NCI-H748 treated with DMSO at 0.1 percent for 48 hours (cell line): ENCODE data around the gene FBN2.
"Not testable (repeated sequence)": the region's sequence is repeated elsewhere in the genome, so short reads cannot be mapped to it uniquely, and the experiment has no call there.

ENCODE experiments used
- DNase-seq: peaks from one replicate; lab custom pipeline; 2025; lab: John Stamatoyannopoulos, UW

Gene FBN2

DNA sequence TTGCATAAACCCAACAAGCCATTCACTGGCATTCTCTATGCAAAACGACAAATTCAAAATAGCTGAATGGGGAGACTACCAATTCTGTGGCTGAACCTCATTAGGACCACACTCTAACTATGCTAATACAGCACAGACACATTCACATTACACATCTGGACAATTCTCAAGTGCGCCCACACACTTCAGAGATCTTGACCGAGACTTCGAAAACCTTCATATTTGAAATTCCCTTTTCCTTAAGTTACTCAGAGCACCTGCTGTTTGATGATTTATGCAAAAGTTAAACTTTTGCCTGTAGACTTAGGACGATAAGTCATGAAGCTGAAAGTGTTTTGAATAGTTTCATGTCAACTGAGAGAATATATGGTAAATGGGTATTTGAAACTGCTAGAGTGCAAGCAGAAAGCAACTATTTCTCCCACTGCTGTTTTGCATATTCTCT is 111.9 kb downstream of the FBN2 start:
- DNase-seq: no peak

GRCh38 chr5:128424646-128425045 is 113.4 kb downstream of the FBN2 start:
- no peak for DNase-seq

- DNase-seq: no peak
Measured at GRCh38 chr5:128422612-128423011, 115.4 kb downstream of the FBN2 start.

- DNase-seq: no peak
Measured at GRCh38 chr5:128414469-128414868, 123.6 kb downstream of the FBN2 start.

DNA sequence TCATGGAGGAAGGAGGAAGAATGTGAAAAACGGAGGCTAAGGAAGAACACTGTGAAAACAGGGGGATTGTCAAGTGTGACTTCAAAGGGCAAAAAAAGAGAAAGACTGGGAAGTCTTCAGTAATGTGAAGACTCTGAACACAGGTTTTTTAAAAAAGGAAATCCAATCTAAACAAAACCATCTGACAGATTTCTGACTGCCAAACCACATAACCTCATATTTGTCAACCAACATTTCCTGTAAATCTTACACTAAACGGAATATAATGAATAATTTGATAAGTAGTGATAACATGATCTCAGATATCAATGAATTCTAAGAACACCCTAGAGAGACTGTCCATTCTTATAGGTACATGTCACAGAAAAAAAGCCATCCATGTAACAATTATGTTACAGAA is 124.7 kb downstream of the FBN2 start:
- DNase-seq: no peak

DNA sequence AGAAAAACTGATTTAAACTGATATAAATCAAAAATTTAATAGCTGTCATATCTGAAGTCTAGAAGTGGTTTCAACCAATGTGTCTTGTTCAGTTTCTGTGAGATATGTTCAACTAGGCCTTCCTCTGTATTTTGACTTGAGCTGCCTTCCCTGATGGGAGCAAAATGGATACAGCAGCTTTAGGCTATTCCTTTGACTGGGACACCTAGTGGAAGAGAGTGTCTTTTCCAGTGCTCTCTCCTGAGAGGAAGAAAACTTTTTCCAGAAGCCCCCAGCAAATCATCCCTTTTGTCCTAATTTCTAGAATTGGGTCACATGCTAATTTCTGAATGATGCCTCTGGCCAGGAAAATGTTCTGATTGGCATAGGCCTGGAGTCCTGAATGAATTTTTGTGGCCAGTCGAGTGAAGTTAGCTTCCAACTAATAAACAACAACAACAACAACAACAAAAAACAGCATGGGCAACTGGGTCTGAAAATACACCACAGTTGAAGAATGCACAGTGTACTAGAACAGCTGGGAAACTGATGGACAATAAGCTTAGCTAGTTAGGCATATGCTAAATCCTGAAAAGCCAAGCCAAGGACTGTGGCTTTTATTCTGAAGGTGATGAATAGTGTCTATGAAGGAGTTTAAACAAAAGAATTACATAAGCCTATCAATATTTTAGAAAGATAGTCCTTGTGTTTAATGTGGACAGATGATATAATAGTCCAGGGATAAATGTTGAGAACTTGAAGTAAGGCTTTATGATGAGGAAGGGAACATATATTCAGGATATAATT is 125.7 kb downstream of the FBN2 start:
- DNase-seq: no peak

GRCh38 chr5:128409166-128409800 is 128.8 kb downstream of the FBN2 start:
- DNase-seq: no peak

DNA sequence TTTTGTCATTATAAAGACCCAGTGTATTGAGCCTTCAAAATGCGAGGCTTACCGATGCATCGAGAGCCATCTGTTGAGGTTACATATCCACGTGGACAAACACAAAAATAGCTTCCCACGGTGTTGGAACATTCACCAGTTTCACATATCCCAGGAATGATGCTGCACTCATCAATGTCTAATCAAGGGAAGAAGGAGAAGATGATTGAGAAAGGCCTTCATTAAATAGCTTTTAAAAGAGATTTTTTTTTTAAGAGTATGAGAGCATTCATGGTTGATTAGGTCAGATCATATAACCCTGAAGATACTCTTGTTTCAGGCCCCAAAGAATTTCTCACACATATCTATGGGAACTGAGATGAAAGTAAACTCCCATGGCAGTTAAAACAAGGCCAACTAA is 129.4 kb downstream of the FBN2 start:
- DNase-seq: no peak

DNA sequence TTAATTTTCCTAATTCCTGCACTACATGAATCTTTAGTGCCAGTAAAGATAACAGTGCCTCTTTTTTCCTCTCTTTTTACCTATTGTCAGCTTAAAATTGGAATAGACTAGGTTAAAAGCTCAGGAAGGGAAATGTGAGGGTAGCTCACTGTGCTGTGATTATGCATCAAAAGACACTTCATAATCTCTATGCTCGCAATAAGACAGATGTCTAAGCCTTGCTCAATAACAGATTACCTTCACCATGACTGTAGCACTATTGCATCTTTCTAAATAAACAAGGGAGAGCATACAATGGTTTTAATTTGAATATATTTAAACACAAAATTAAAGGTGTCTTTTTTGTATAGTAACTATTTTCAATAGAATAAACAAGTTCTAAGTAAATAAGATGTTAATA is 130.1 kb downstream of the FBN2 start:
- no peak for DNase-seq

GRCh38 chr5:128406803-128407202 is 131.2 kb downstream of the FBN2 start:
- DNase-seq: no peak

GRCh38 chr5:128405159-128405558 is 132.9 kb downstream of the FBN2 start:
- no peak for DNase-seq

DNA sequence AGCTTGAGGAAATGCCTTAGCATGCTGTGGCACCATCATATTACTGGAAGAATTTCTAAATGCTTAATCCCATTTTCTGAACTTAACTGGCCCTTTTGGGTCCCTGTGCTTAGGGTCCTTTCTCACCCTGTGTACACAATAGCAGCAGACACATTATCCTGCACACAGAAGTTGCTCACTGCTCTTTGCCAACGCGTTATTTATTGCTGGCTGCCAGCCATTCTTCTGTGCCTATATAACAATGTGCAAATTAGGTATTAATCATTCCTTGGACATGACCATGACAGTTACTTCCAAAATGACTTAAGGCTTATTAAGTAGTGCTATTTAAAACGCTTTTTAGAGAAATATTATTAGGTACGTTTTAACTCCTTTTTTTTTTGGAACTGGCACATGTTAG is 134.7 kb downstream of the FBN2 start:
- no peak for DNase-seq

DNA sequence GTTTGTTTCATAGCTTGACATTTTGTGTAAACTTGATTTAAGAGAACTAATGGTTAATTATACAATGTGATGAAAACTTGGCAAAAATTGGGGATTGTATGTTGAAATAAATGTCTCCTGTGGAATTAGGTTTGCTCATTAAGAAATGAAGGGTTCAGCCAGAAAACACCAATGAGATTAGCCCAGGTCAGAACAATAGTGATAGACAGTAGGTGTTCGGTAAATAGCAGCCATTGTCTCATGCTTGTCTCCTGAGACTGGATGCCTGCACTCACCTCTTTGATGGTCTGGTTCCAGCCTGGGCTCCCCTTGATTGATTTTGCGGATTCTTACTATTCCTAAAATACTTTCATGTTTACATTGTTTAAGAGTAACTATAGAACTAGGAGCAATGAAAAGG is 135.5 kb downstream of the FBN2 start:
- DNase-seq: no peak

- DNase-seq: not testable (repeated sequence)
Measured at GRCh38 chr5:128400766-128401165, 137.3 kb downstream of the FBN2 start.

DNA sequence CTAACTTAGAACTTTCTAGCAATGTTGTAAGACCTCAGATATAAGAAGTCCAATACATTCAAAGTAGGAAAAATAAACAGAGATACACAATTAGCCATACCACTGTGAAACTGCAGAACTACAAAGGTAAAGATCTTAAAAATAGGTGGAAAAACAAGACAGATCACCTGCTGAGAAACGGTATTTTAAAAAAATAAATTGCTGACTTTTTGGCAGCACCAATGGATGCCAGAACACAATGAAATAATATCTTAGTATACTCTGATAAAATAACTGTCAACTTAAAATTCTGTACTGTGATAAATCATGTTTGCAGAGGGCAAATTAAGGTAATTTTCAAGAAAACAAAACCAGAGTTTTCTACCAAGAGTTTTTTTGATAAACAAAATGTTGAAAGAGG is 138.9 kb downstream of the FBN2 start:
- DNase-seq: no peak

GRCh38 chr5:128397876-128398275 is 140.2 kb downstream of the FBN2 start:
- no peak for DNase-seq

- no peak for DNase-seq
Measured at GRCh38 chr5:128395073-128395472, 143.0 kb downstream of the FBN2 start.

DNA sequence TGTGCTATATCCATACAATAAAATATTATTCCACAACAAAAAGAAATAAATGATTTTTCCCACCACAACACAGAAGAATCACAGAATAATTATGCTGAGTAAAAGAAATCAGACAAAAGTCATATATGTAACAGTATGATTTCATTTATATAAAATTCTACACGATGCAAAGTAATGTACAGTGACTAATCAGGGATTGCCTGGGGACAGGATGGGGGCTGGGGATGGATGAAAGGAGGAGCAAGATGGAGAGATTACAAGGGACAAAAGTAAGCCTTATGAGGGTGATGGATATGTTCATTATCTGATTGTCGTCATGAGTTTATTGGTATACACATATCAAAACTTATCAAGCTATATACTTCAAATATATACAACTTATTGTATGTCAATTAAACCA is 154.0 kb downstream of the FBN2 start:
- no peak for DNase-seq

- no peak for DNase-seq
Measured at GRCh38 chr5:128380337-128380736, 157.7 kb downstream of the FBN2 start.

DNA sequence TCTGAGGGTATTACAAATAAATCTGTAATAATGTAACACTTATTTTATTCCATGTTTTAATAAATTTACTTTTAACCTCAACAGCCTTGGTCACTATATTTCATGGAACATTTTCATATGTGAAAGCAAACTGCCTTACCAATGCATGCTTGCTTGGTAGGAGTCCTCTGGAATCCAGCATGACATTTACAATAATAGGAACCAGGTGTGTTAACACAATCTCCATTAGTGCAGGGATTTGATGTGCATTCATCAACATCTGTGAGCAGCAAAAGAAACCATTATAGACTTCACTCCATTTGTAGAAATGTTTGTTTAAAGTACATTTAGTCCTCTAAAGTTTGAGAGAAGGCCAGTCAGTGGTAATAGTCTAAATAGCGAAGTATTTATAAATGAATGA is 159.4 kb downstream of the FBN2 start:
- DNase-seq: no peak

DNA sequence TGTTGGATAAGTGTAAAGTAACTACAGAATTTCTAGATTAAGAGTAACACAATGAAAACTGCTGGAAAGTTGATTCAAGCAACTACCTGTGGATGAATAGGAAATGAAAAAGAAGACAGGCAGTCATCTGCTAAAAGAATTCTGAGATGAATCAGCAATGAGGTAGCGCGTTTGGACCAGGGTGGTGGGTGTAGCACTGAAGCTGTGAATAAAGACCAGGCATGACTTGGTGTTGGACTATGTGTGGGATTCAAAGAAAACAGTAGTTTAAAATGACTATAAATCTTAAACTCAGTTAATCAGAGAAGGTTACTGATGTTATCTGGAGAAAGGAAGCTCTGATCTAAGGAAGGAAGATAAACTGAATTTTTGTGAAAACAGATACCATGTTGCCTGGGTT is 159.8 kb downstream of the FBN2 start:
- no peak for DNase-seq

- no peak for DNase-seq
Measured at GRCh38 chr5:128376577-128376976, 161.5 kb downstream of the FBN2 start.

GRCh38 chr5:128366147-128366546 is 171.9 kb downstream of the FBN2 start:
- DNase-seq: no peak

GRCh38 chr5:128362370-128362769 is 175.7 kb downstream of the FBN2 start:
- no peak for DNase-seq
